HG02759 (cell line): Measurements from ENCODE around the gene HNMT.

Experiments used
- ATAC-seq: cut with Tn5 transposase; IDR thresholded peaks from one replicate; pipeline ENCODE4 v1.9.1; 2021; ENCODE audit warnings: mild to moderate bottlenecking, moderate library complexity; ENCODE audit not compliant: unreplicated experiment

Gene HNMT

DNA sequence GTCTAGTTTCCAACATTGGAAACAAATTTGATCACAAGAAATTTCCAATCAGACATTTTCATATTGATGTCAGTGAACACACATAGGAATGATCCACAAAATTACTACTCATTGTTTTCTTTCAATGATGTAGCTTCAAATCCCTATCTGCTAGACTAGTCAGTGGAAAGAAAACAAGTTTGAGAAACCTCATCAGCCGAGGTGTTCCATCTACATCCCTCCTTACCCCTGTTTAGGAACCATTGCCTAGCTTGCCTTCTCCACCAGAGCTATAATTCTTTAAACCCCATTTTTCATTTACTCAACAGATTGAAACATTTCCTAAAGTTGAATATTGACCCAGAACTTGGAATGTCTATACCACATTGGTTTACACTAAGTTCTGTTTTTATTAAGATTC is 45.3 kb downstream of the HNMT start:
- no peak for ATAC-seq

GRCh38 chr2:138010890-138011289 is 46.6 kb downstream of the HNMT start:
- no peak for ATAC-seq

- no peak for ATAC-seq
Measured at GRCh38 chr2:138012082-138012481, 47.8 kb downstream of the HNMT start.

- no peak for ATAC-seq
Measured at GRCh38 chr2:138012968-138013367, 48.7 kb downstream of the HNMT start.

DNA sequence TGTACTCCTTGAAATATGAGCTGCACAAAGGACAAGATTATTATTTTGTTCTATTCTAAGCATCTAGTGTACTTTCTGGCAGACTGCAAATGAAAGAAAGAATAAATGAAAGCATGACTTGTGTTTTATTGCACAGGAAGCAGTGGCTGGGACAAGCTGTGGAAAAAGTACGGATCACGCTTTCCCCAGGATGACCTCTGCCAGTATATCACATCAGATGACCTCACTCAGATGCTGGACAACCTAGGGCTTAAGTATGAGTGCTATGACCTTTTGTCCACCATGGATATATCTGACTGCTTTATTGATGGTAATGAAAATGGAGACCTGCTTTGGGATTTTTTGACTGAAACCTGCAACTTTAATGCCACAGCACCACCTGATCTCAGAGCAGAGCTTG is 49.4 kb downstream of the HNMT start:
- no peak for ATAC-seq

GRCh38 chr2:138015494-138015893 is 51.2 kb downstream of the HNMT start:
- no peak for ATAC-seq

DNA sequence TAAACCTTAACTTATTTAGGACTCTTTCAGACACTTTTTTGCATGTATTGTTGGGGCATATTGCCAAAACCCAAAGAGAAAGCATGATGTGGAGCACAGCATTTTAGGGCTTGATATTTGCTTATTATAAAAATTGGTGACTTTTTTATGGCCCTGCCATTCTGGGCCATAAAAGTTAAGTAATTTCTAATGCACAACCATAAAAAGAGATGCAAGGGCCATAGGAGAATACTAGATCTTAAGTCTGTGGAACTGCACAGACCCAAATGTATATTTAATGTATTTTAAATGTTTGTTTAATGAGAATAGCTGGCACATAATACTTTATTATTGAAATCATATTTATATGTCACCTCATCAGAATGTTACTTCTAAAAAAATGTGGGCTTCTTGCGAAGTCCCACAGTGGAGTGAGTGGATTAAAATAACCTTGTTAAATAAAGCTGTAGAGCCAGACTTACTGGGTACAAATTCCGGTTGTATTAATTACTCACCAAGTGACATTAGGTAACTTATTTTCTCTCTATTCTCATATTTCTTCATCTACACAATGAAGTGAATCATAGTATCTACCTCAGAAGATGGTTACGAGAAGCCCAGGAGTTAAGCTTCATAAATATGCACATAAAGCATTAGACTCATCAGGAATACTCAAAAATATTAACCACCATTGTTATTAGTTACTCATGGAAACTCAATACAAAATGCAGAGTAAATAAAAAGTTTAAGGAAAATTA is 52.2 kb downstream of the HNMT start:
- no peak for ATAC-seq

DNA sequence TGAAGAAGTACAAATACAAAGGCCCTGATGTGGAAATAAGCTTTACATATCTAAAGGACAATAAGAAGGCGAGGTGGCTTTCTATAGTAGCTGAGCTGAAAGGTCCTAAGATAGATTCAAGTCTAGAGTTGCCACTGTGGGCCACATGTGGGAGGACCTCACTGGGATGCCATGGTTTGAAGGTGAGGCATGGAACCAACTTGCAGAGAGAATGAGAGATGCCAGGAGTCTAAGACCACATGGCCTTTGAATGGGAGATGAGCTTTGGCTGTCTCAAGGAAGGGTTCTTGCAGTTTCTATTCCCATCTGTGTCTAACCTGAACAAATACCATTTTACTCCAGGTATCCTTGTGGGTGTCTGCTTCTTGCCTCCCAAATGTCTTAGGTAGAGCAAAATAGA is 53.6 kb downstream of the HNMT start:
- ATAC-seq, result no peak

DNA sequence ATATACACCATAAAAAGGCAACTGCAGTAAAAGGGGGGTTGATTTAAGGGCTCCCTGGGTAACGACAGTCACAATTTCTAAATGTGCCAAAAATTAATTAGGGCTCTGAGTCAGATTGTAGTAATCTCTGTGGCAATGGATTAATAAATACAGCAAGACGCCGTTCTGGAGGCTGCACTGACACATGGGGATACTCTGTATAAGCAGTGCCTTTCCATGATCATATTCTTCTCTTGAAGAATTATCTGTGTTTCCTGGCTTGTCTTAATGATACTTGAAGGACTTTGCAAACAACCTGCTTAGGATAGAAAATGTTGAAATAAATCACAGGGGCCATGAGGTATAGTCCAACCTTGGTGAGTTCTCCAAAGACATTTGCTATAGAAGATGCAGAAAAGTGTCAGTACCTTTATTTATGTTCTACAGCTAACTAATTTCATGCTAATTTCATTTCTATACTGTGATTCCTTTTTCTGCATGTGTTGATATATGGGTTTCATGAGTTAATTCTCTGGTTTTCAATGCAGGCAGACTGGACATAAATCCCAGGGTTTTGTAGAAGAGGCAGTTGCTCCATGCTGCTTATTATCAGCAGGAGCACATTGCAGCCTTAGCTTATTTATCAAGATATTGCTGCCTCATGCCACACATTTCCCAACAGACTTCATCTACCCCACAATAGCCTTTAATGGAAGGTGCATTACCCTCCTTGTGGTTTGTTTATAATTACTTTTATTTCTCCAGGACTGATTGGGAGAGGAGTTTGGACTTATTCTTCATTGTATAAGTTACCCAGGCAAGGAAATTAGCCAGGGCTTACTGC is 54.8 kb downstream of the HNMT start:
- no peak for ATAC-seq

- ATAC-seq, result no peak
Measured at GRCh38 chr2:138020432-138020831, 56.2 kb downstream of the HNMT start.

GRCh38 chr2:138021154-138021553 is 56.9 kb downstream of the HNMT start:
- ATAC-seq, result no peak

DNA sequence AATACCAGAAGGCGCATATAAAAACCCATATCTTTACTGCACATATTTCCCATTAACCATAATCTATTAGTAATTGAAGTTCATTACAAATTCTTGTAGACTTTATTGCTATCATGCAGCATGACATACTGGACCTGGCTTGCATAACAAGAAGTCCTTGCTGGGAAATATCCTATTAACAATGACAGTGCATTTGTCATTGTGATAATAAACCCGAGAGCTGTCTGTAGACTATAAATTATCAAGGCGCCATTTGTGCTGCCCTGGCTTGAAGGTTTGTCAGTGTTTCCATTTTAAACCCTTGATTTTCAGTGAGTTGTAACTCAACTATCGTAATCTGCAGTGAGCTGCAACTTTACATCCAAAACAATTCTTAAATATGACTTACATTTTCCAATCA is 59.0 kb downstream of the HNMT start:
- no peak for ATAC-seq

- ATAC-seq, result no peak
Measured at GRCh38 chr2:138023976-138024375, 59.7 kb downstream of the HNMT start.

DNA sequence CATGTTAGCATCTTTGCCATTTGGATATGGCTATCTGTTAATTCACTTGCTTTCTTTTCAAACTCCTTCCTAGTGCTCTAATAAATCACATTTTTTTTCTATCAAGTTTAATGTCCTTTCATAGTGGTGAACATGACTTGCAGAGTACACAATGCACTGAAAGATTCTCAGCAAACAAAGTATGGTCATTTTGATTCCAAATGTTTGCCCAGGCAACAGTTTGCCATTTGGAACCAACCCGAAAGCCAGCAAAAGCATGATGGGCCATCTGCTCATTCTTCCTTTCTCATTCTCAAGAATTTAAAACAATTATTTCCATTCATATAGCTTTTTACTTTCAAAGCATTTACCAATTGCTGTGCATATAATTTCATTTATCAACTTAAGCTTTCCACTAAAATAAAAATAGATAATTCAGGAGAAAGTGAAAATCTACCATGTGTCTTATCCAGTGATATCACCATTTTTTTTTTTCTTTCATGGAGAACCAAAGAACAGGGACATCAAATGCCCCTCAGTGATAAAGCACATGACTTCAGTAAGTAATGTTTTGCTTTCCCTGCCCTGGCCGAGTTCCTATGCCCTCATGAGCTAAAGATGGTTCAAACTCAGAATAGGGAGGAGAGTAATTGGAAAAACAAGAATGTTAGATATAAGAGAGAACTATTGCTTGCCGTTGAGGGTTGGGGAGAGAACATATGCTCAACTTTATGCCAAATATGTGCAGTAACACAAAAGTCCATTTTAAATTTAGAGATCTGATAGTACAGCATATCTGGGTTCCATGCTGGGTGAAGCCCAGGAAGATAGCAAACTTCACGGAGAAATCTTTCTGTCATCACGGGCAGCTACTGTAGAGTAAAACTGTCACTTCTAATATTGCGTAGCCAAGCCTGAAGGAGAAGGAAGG is 62.1 kb downstream of the HNMT start:
- ATAC-seq, result no peak

DNA sequence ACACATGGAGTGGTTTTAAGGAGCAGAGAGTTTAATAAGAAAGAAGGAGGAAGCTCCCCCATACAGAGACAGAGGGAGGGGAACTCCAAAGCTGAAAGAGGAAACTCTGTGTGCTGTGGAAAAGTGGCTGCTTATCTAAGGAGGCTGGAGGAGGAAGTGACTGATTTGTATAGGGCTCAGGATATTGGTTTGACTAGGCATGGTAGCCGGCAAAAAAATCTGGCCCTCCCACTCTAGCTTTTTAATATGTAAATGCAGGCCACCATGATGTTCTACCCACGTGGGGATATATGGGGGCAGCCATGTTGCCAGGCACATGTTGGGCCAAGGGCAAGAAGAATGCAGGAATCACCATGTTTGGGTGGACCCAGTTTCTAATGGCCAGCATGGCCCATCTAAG is 64.3 kb downstream of the HNMT start:
- ATAC-seq, result peak; percentile 62

DNA sequence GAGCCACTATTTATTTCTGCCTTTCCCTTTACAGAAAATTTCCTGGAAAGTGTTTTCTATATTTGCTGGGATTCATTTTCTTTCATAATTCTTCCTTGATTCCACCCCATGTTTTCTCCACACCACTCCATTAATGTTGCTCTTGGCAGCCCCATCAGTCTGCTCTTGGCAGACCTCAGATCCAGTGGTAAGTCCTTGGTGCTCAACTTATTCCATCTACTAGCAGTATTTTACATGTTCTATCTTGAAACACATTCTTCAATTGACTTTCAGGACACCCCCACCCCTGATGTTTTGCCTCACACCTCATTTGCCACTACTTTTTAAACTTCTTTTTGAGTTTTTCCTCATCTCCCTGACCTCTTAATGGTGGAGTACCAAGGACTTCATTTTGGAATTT is 65.0 kb downstream of the HNMT start:
- ATAC-seq, result no peak

DNA sequence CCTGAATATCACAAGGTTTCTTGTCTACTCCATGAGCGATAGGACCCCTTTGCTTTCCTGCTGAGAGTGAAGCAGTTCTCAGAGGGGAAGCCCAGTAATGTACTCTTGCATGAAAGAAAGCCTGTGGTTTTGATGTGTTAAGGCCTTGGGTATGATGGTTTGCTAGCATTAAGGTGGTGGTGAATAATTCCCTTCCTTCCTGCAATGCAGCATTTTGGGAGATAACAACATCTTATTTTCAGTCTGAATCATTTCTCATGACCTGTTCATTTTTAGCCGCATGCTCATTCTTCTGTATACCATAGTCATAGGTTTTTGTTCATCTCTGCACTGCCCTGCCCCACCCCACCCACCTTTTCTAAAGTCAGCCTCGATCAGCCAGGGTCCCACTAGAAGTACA is 66.2 kb downstream of the HNMT start:
- peak; percentile 70 for ATAC-seq

GRCh38 chr2:138032334-138032733 is 68.1 kb downstream of the HNMT start:
- no peak for ATAC-seq

GRCh38 chr2:138034536-138034935 is 70.3 kb downstream of the HNMT start:
- no peak for ATAC-seq

GRCh38 chr2:138035608-138036217 is 71.4 kb downstream of the HNMT start:
- no peak for ATAC-seq

DNA sequence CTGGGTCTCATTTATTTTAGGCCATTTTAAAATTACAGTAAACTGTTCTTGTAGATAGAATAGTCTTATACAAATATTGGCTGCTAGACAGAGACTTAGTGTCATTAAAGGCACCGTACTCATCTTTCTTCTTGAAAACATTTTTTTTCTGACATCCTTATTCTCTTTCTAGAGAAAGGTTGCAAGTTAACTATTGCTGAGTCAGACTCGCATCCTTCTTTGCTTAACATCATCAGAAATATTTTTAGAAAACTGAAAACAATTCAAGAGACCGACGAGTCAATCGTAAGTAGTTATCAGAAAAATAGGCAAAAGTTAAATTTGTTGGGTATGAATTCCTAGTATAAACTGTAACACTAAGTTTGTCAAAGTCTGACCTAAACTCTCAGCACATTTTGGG is 72.2 kb downstream of the HNMT start:
- ATAC-seq, result no peak
